Activated CD4-positive, alpha-beta T cell treated with anti-CD3 and anti-CD28 coated beads for 36 hours (primary cell): Measurements from ENCODE around the gene KPRP. TPM values are rescaled to one million over a fixed set of nuclear protein-coding genes. Genes with fewer than 3 reads are reported as not detected.

ENCODE experiments used
- ATAC-seq: fragments of 200-7000 bp; cut with Tn5 transposase; one replicate; pipeline ENCODE4 v1.10.0; 2021; ENCODE audit warnings: mild to moderate bottlenecking, moderate library complexity
- CTCF ChIA-PET: fragments of 350-600 bp; sonication (Branson Sonifier 250); formaldehyde crosslinking; loops from one replicate; lab custom pipeline; 2021; ENCODE audit warnings: antibody characterized with exemption; lab: Charles Lee
- POLR2A ChIA-PET: fragments of 350-600 bp; sonication (Branson Sonifier 250); formaldehyde crosslinking; loops from one replicate; lab custom pipeline; 2021; ENCODE audit warnings: antibody characterized with exemption, inconsistent platforms; lab: Charles Lee
- DNase-seq: peaks from one replicate; pipeline ENCODE4 v3.0.0-alpha.2; 2020
- H3K27ac Mint-ChIP-seq: one replicate; pipeline ENCODE4 v1.8.0; 2021; ENCODE audit warnings: mixed read lengths
- H3K27me3 Mint-ChIP-seq: one replicate; pipeline ENCODE4 v1.8.0; 2021; ENCODE audit warnings: mixed read lengths
- H3K36me3 Mint-ChIP-seq: one replicate; pipeline ENCODE4 v1.8.0; 2021; ENCODE audit warnings: low read depth, mixed read lengths
- H3K4me1 Mint-ChIP-seq: one replicate; pipeline ENCODE4 v1.8.0; 2021; ENCODE audit warnings: mixed read lengths
- H3K4me3 Mint-ChIP-seq: one replicate; pipeline ENCODE4 v1.8.0; 2021; ENCODE audit warnings: mild to moderate bottlenecking, moderate library complexity, mixed read lengths
- H3K9me3 Mint-ChIP-seq: one replicate; pipeline ENCODE4 v1.8.0; 2021; ENCODE audit warnings: low read depth, mixed read lengths
- intact Hi-C, 2 experiments: fragments of 100-400 bp; cut with DNase I in 1 of 2; cut with micrococcal nuclease in 1 of 2; formaldehyde crosslinking; loops; one replicate each; pipeline versions ENCODE4 v1.14.2 to v1.15.1; 2022 to 2024; cut with DNase I, micrococcal nuclease
- total RNA-seq, 2 experiments: library from RNA; stranded (reverse); gene quantifications; one replicate each; pipeline ENCODE4 v1.2.3, GENCODE V29; 2021

Gene KPRP
- total RNA-seq, 2 experiments from 2014 or later = not detected

- intact Hi-C loops = no loop called here
- Mint-ChIP-seq H3K27ac (no peak overlapping the region), H3K9me3 (no peaks in the 10 kb centered on the region), H3K36me3 (no peaks in the 10 kb centered on the region), H3K4me1 (no peaks in the 10 kb centered on the region), H3K4me3 (no peak overlapping the region), H3K27me3 (peaks cover 19% of the 10 kb centered on the region)
- POLR2A ChIA-PET = no interaction called here
- CTCF ChIA-PET = no interaction called here
- ATAC-seq (no peak), DNase-seq (no peak)
These were observed 18.5 kb downstream of the KPRP start for GRCh38 chr1:152776361-152776760.

- ChIA-PET CTCF (interaction anchor here (0.6 to 0.8 kb wide), 2 partner anchors 118 to 467 kb away, joined by 3 to 4 read pairs; no protein-coding TSS in a partner anchor), POLR2A (no interaction called here)
- H3K27me3 Mint-ChIP-seq = peaks cover 16% of the 10 kb centered on the region
- no peaks in the 10 kb centered on the region for H3K9me3 Mint-ChIP-seq
- intact Hi-C loops = no loop called here
- no peak for ATAC-seq
- no peaks in the 10 kb centered on the region for H3K4me1 Mint-ChIP-seq
- no peaks in the 10 kb centered on the region for H3K36me3 Mint-ChIP-seq
- DNase-seq = peak; percentile 10
- no peak overlapping the region for H3K4me3 Mint-ChIP-seq
- no peak overlapping the region for H3K27ac Mint-ChIP-seq
These were observed 19.8 kb downstream of the KPRP start for GRCh38 chr1:152777510-152778137.

GRCh38 chr1:152783095-152783494 lies 25.3 kb downstream of the KPRP start:
- no peaks in the 10 kb centered on the region for H3K36me3 Mint-ChIP-seq
- H3K9me3 Mint-ChIP-seq = no peaks in the 10 kb centered on the region
- H3K27me3 Mint-ChIP-seq = peaks cover 25% of the 10 kb centered on the region
- H3K4me3 Mint-ChIP-seq = no peak overlapping the region
- no peaks in the 10 kb centered on the region for H3K4me1 Mint-ChIP-seq
- intact Hi-C loops = no loop called here
- ATAC-seq = peak; percentile 53
- no peak overlapping the region for H3K27ac Mint-ChIP-seq
- ChIA-PET POLR2A (no interaction called here), CTCF (no interaction called here)
- DNase-seq = peak; percentile 9

GRCh38 chr1:152786077-152786476 lies 28.3 kb downstream of the KPRP start, which contains the start of gene LCE1E:
Gene LCE1E (plus strand): TSS chr1:152786257. CDS start chr1:152787300, 1,043 bp downstream.
- Mint-ChIP-seq H3K4me3 (no peak within 1 kb of the TSS), H3K27ac (no peak within 1 kb of the TSS), H3K27me3 (peaks cover 22% of the 10 kb centered on the region), H3K36me3 (no peaks in the 10 kb centered on the region), H3K9me3 (no peaks in the 10 kb centered on the region), H3K4me1 (no peaks in the 10 kb centered on the region)
- ChIA-PET POLR2A (no interaction called here), CTCF (no interaction called here)
- DNase-seq (no peak), ATAC-seq (no peak)
- intact Hi-C loops = loop anchor here in 1 of 2 experiments (2.0 kb wide), 1 partner anchor 15 kb away; no protein-coding TSS in a partner anchor

- H3K27me3 Mint-ChIP-seq = peaks cover 5% of the 10 kb centered on the region
These were observed 37.9 kb downstream of the KPRP start for GRCh38 chr1:152795686-152796085.

GRCh38 chr1:152796421-152796820 lies 38.6 kb downstream of the KPRP start, which contains the start of gene LCE1D:
Gene LCE1D (plus strand): TSS chr1:152796721. CDS start chr1:152797795, 1,074 bp downstream.
- peaks cover 8% of the 10 kb centered on the region for H3K27me3 Mint-ChIP-seq
- no peaks in the 10 kb centered on the region for H3K36me3 Mint-ChIP-seq
- intact Hi-C loops = no loop called here
- DNase-seq (no peak), ATAC-seq (no peak)
- ChIA-PET CTCF (no interaction called here), POLR2A (no interaction called here)
- H3K4me3 Mint-ChIP-seq = no peak within 1 kb of the TSS
- H3K27ac Mint-ChIP-seq = no peak within 1 kb of the TSS
- H3K4me1 Mint-ChIP-seq = no peaks in the 10 kb centered on the region
- no peaks in the 10 kb centered on the region for H3K9me3 Mint-ChIP-seq

More at GRCh38 chr1:152795686-152796085, 37.9 kb downstream of the KPRP start:
- Mint-ChIP-seq H3K4me3 (no peak overlapping the region), H3K27ac (no peak overlapping the region), H3K36me3 (no peaks in the 10 kb centered on the region), H3K9me3 (no peaks in the 10 kb centered on the region), H3K4me1 (no peaks in the 10 kb centered on the region)
- no peak for ATAC-seq
- ChIA-PET CTCF (no interaction called here), POLR2A (no interaction called here)
- DNase-seq = no peak
- intact Hi-C loops = no loop called here

- intact Hi-C loops = loop anchor here in 1 of 2 experiments (2.0 kb wide), 1 partner anchor 15 kb away; the partner anchor contains the start of gene LCE1E
- POLR2A ChIA-PET = no interaction called here
- Mint-ChIP-seq H3K4me1 (no peaks in the 10 kb centered on the region), H3K4me3 (no peak overlapping the region), H3K27ac (no peak overlapping the region), H3K9me3 (no peaks in the 10 kb centered on the region), H3K36me3 (no peaks in the 10 kb centered on the region), H3K27me3 (peaks cover 23% of the 10 kb centered on the region)
- CTCF ChIA-PET = no interaction called here
- DNase-seq (no peak), ATAC-seq (no peak)
These were observed 43.5 kb downstream of the KPRP start for GRCh38 chr1:152801333-152801732.

- no peaks in the 10 kb centered on the region for H3K36me3 Mint-ChIP-seq
These were observed 48.8 kb downstream of the KPRP start, which contains the start of gene LCE1C for GRCh38 chr1:152806576-152806975. Gene LCE1C (minus strand): TSS chr1:152806651. CDS start chr1:152805478, 1,173 bp downstream.

GRCh38 chr1:152811050-152811449 lies 53.2 kb downstream of the KPRP start:
- no peaks in the 10 kb centered on the region for H3K4me1 Mint-ChIP-seq
- H3K27ac Mint-ChIP-seq = no peak overlapping the region
- no peaks in the 10 kb centered on the region for H3K9me3 Mint-ChIP-seq
- no peak for ATAC-seq
- H3K36me3 Mint-ChIP-seq = no peaks in the 10 kb centered on the region
- ChIA-PET CTCF (no interaction called here), POLR2A (no interaction called here)
- intact Hi-C loops = no loop called here
- peaks cover 11% of the 10 kb centered on the region for H3K27me3 Mint-ChIP-seq
- no peak overlapping the region for H3K4me3 Mint-ChIP-seq
- no peak for DNase-seq

More at GRCh38 chr1:152806576-152806975, 48.8 kb downstream of the KPRP start, which contains the start of gene LCE1C:
- no peak for DNase-seq
- Mint-ChIP-seq H3K4me3 (no peak within 1 kb of the TSS), H3K9me3 (no peaks in the 10 kb centered on the region), H3K27ac (no peak within 1 kb of the TSS), H3K4me1 (no peaks in the 10 kb centered on the region), H3K27me3 (peaks cover 19% of the 10 kb centered on the region)
- ChIA-PET CTCF (interaction anchor here (0.6 to 1.0 kb wide), 2 partner anchors 17 to 55 kb away, joined by 3 to 4 read pairs; no protein-coding TSS in a partner anchor), POLR2A (no interaction called here)
- intact Hi-C loops = no loop called here
- ATAC-seq = no peak

Other genes starting within 250 kb of the KPRP start
- not detected for gene LCE5A, start 247.2 kb upstream of the KPRP start, total RNA-seq
- gene CRCT1, start 243.5 kb upstream of the KPRP start, total RNA-seq = not detected
- not detected for gene LCE3E, start 191.2 kb upstream of the KPRP start, total RNA-seq
- not detected for gene LCE3D, start 177.5 kb upstream of the KPRP start, total RNA-seq
- not detected for gene LCE3C, start 157.8 kb upstream of the KPRP start, total RNA-seq
- gene LCE3B, start 144.2 kb upstream of the KPRP start, total RNA-seq = not detected
- gene LCE3A, start 134.9 kb upstream of the KPRP start, total RNA-seq = not detected
- gene LCE2D, start 94.6 kb upstream of the KPRP start, total RNA-seq = not detected
- not detected for gene LCE2C, start 82.7 kb upstream of the KPRP start, total RNA-seq
- gene LCE2B, start 71.9 kb upstream of the KPRP start, total RNA-seq = not detected
- gene LCE2A, start 59.7 kb upstream of the KPRP start, total RNA-seq = not detected
- gene LCE4A, start 49.9 kb upstream of the KPRP start, total RNA-seq = not detected
- not detected for gene LCE1F, start 17.1 kb downstream of the KPRP start, total RNA-seq
- gene LCE1E, start 28.2 kb downstream of the KPRP start, total RNA-seq = not detected
- not detected for gene LCE1D, start 38.7 kb downstream of the KPRP start, total RNA-seq
- not detected for gene LCE1C, start 48.6 kb downstream of the KPRP start, total RNA-seq
- not detected for gene LCE1B, start 53.9 kb downstream of the KPRP start, total RNA-seq
- gene LCE1A, start 69.4 kb downstream of the KPRP start, total RNA-seq = not detected
- gene LCE6A, start 84.8 kb downstream of the KPRP start, total RNA-seq = not detected
- gene LCE7A, start 102.0 kb downstream of the KPRP start, total RNA-seq = not detected
- not detected for gene SMCP, start 120.3 kb downstream of the KPRP start, total RNA-seq
- under 1 TPM in 1 of 2 experiments, not detected in 1; 0.07 TPM for gene IVL, start 150.5 kb downstream of the KPRP start, total RNA-seq
- gene SPRR5, start 189.2 kb downstream of the KPRP start, total RNA-seq = not detected
- gene SPRR4, start 212.6 kb downstream of the KPRP start, total RNA-seq = not detected
- not detected for gene SPRR1A, start 226.1 kb downstream of the KPRP start, total RNA-seq
- not detected for gene SPRR3, start 243.7 kb downstream of the KPRP start, total RNA-seq